Testis (tissue), 3 donors: ENCODE measurements around the gene FAM78B. TPM values are rescaled to one million over a fixed set of nuclear protein-coding genes. Genes with fewer than 3 reads are reported as not detected.

ENCODE experiments used
- DNase-seq: peaks from one replicate; pipeline ENCODE4 v3.0.0-alpha.2; 2019
- H3K27ac ChIP-seq, 2 donors: fragments of 200-600 bp; sonication (generic); one replicate each; pipeline ENCODE4 v1.5.1; 2019
- H3K27me3 ChIP-seq: fragments of 200-600 bp; sonication (generic); one replicate; pipeline ENCODE4 v1.5.1; 2019
- H3K36me3 ChIP-seq: fragments of 200-600 bp; sonication (generic); one replicate; pipeline ENCODE4 v1.5.1; 2017; ENCODE audit warnings: low read depth; ENCODE audit errors: missing control alignments
- H3K4me1 ChIP-seq: fragments of 200-600 bp; sonication (generic); one replicate; pipeline ENCODE4 v1.5.1; 2019
- H3K4me3 ChIP-seq, 2 donors: fragments of 200-600 bp; sonication (generic); one replicate each; pipeline ENCODE4 v1.5.1; 2017 to 2019
- H3K9me3 ChIP-seq: fragments of 200-600 bp; sonication (generic); one replicate; pipeline ENCODE4 v1.5.1; 2017
- POLR2A ChIP-seq: fragments of 450-650 bp; IDR thresholded peaks from one replicate; pipeline ENCODE4 v1.6.1; 2017; ENCODE audit warnings: antibody characterized with exemption, mild to moderate bottlenecking, moderate library complexity
- WGBS, 2 donors: methylation state at CpG; one replicate each; pipeline ENCODE4 v1.1.5; 2018; 5-methylcytosine and 5-hydroxymethylcytosine counted together
- intact Hi-C: fragments of 100-400 bp; cut with DNase I; formaldehyde crosslinking; loops from one replicate; pipeline ENCODE4 v1.15.1; 2023; ENCODE audit warnings: low total_unique reads
- polyA plus RNA-seq: library from polyadenylated mRNA; stranded (reverse); fragments of 350-450 nt; fragmentation: Illumina TruSeq; extraction: RNeasy Lipid Tissue Mini Kit (QIAGEN cat#74804); gene quantifications from one replicate; pipeline ENCODE4 v1.2.3, GENCODE V29; 2014; ENCODE audit warnings: low read depth, low replicate concordance; ENCODE audit not compliant: insufficient read depth
- total RNA-seq, 2 donors: library from RNA; depleted of rRNA; stranded (reverse); fragments of >200 nt; gene quantifications; one replicate each; pipeline ENCODE4 v1.2.3, GENCODE V29; 2016
- TF ChIP-seq, protein P1 (sequence below), 3 experiments: fragments of 450-650 bp in 2 of 3; fragments of 200-600 bp in 1 of 3; sonication (generic) in 1 of 3; IDR thresholded peaks; one replicate each; pipeline ENCODE4 v1.5.1; 2016 to 2019; ENCODE audit warnings: antibody characterized with exemption in 3 of 3, mild to moderate bottlenecking in 2 of 3, moderate library complexity in 1 of 3

The FAM78B gene
- total and polyA plus RNA-seq, 3 donors from 2014 or later = 5.0 to 19.8 (median 13.9) TPM

DNA sequence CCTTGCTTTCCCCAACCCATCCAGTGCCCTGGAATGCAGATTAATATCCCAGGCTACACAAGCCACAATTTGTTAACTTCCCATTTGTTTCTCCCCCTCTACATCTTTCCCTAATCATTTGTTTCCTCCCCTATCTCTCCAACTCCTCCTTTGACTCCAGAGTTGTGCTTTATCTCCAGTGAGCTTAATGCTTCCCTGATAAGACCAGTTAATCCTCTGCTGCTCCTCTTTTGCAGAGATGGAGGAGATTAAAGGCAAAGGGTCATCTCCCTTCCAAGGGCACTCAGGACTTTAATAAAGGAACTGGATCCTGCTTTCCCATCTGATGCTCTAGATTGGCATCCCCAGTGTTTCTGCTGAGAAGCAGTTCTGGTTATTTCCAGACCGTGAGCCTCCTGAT is 7.1 kb downstream of the FAM78B start:
- H3K27me3 ChIP-seq = no peaks in the 10 kb centered on the region
- H3K4me3 ChIP-seq = no peak overlapping the region
- TF ChIP-seq, protein P1, sequence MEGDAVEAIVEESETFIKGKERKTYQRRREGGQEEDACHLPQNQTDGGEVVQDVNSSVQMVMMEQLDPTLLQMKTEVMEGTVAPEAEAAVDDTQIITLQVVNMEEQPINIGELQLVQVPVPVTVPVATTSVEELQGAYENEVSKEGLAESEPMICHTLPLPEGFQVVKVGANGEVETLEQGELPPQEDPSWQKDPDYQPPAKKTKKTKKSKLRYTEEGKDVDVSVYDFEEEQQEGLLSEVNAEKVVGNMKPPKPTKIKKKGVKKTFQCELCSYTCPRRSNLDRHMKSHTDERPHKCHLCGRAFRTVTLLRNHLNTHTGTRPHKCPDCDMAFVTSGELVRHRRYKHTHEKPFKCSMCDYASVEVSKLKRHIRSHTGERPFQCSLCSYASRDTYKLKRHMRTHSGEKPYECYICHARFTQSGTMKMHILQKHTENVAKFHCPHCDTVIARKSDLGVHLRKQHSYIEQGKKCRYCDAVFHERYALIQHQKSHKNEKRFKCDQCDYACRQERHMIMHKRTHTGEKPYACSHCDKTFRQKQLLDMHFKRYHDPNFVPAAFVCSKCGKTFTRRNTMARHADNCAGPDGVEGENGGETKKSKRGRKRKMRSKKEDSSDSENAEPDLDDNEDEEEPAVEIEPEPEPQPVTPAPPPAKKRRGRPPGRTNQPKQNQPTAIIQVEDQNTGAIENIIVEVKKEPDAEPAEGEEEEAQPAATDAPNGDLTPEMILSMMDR (IDR thresholded peaks at IDR 0.05) = no peak
- TF ChIP-seq POLR2A = no peak
- no peaks in the 10 kb centered on the region for H3K4me1 ChIP-seq
- no peaks in the 10 kb centered on the region for H3K9me3 ChIP-seq
- no peak for DNase-seq
- intact Hi-C loops = no loop called here
- 60 to 63% methylated on average over 1 of the region's 1 CpG for WGBS, 2 donors
- no peaks in the 10 kb centered on the region for H3K36me3 ChIP-seq
- H3K27ac ChIP-seq = no peak overlapping the region

DNA sequence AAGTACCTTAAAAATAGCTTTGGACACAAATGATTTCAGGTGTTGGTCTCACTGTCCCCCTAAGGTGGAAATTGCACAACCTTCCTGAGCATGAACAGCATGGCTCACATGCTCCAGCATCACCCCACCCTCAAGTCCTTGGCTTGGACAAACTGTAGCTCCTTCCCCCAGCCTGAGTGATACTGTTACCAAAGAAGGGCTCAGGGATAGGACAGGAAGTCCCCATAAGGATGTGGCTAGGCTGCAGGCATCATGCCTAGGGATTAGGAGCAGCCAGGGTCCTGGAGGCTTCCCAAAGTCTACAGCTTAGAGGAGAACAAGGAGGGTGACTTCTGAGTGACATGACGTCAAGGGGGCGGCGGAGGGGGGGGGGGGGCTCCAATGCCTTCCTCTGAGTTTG is 10.1 kb downstream of the FAM78B start:
- TF ChIP-seq, protein P1 (IDR thresholded peaks at IDR 0.05) = no peak
- no peak for TF ChIP-seq POLR2A
- H3K4me1 ChIP-seq = no peaks in the 10 kb centered on the region
- H3K4me3 ChIP-seq = no peak overlapping the region
- no peaks in the 10 kb centered on the region for H3K9me3 ChIP-seq
- WGBS, 2 donors = 67% methylated on average over 2 of the region's 3 CpGs; no CpG with 5 or more reads in 1 of the 2 donors
- intact Hi-C loops = no loop called here
- H3K27me3 ChIP-seq = no peaks in the 10 kb centered on the region
- H3K27ac ChIP-seq = no peak overlapping the region
- H3K36me3 ChIP-seq = no peaks in the 10 kb centered on the region
- DNase-seq = no peak

DNA sequence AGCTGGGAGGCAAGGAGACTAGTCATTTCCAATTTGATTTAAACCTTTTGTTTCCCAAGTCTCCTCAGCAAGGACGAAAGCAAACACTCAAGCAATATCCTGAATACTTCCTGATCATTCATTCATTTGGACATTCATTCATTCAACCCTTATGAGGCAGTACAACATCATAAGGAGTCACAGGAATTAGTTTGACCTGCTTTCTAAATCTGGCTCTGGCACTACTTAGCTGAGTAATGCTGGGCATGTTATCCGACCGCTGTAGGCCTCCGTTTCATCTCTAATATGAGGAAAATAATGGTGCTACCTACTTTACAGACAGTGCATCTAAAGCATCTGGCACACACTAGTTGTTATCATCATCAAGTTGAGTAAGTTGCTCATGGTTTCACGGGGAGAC is 11.7 kb downstream of the FAM78B start:
- Histone ChIP-seq H3K9me3 (no peaks in the 10 kb centered on the region), H3K4me1 (no peaks in the 10 kb centered on the region), H3K27me3 (no peaks in the 10 kb centered on the region), H3K36me3 (no peaks in the 10 kb centered on the region), H3K27ac (no peak overlapping the region), H3K4me3 (no peak overlapping the region)
- DNase-seq = no peak
- 70 to 73% methylated on average over 5 of the region's 5 CpGs for WGBS, 2 donors
- intact Hi-C loops = no loop called here
- no peak for TF ChIP-seq POLR2A
- TF ChIP-seq, protein P1 (IDR thresholded peaks at IDR 0.05) = no peak

DNA sequence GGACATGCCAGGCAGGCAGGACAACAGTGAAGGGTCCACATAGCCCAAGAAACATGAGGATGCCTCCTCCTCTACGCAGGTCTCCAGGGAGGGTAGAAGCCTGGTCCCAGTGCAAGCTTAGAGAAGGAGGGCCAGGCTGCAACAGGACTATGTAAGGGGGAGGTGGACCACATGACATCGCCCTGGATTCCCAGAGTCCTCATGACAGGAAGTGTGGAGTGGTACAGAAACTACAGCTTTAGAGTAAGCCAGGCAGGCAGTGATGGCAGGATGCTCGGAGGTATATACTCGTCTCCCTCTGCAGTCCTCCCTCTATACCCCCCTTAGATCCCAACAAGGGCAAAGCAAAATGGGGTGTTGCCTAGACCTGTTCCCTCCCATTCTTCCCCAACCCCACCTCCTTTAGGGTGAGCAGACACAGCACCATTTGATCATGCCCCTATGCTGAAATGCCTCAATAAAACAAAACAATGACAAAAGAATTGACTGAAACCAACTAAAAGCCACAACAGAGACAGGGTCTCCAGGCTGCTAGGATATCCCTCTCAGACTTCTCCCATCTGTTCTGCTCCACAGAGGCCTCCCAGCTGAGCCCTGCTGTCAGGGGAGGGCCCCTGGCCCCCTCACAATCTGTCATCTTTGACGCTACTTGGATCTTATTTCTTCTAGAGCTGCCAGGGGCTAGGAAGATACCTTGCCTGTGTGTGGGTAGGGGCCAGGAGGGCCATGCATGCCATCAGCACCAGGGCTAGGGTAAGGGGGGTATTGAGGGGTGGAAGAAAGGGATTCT is 13.1 kb downstream of the FAM78B start:
- no peak for DNase-seq
- 86 to 87% methylated on average over 5 of the region's 5 CpGs for WGBS, 2 donors
- Histone ChIP-seq H3K27ac (no peak overlapping the region), H3K36me3 (no peaks in the 10 kb centered on the region), H3K27me3 (no peaks in the 10 kb centered on the region), H3K9me3 (no peaks in the 10 kb centered on the region), H3K4me1 (no peaks in the 10 kb centered on the region), H3K4me3 (no peak overlapping the region)
- no peak for TF ChIP-seq POLR2A
- intact Hi-C loops = no loop called here

DNA sequence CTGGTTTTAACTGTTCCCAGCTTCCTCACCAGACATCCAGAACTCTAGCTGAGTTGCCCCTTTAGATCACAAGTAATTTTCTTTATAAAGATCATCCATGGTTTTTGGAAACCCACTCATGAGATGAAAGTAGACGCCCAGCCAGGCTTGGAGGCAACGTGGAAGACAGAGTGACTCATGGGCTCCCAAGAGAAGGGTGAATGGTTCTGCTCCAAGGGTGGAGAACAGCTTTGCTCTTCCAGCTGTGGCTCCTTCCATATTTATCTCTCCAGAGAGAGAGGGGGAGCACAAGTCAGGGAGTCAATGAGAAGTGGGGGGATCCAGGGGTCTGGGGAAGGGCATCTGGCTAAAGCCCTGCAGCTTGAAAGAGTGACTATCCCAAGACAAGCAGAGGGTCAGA is 13.8 kb downstream of the FAM78B start:
- Histone ChIP-seq H3K27me3 (no peaks in the 10 kb centered on the region), H3K27ac (no peak overlapping the region), H3K9me3 (no peaks in the 10 kb centered on the region), H3K4me1 (no peaks in the 10 kb centered on the region), H3K4me3 (no peak overlapping the region), H3K36me3 (no peaks in the 10 kb centered on the region)
- intact Hi-C loops = no loop called here
- 87 to 90% methylated on average over 2 of the region's 2 CpGs for WGBS, 2 donors
- no peak for DNase-seq
- no peak for TF ChIP-seq POLR2A
- TF ChIP-seq, protein P1 (IDR thresholded peaks at IDR 0.05) = no peak
